Keratinocyte (primary cell): ENCODE results near the gene YWHAQ. TPM values are rescaled to one million over a fixed set of nuclear protein-coding genes. Genes with fewer than 3 reads are reported as not detected.

Source experiments
- DNase-seq: peaks from one replicate; pipeline ENCODE4 v3.0.0-alpha.2; 2011; ENCODE audit warnings: low read depth, missing footprints, low spot score
- FAIRE-seq: peaks from 2 replicates; lab custom pipeline; 2011; peaks lifted over from hg19 to GRCh38; lab: Jason Lieb, UNC
- H2AFZ ChIP-seq: 2 replicates; pipeline ENCODE4 v1.6.0; 2012; ENCODE audit warnings: low read length, control low read depth, inconsistent platforms; ENCODE audit not compliant: control insufficient read depth
- H3K27ac ChIP-seq: 2 replicates; pipeline ENCODE4 v1.5.1; 2011; ENCODE audit warnings: low read length; ENCODE audit not compliant: control insufficient read depth, insufficient read depth
- H3K27me3 ChIP-seq: 3 replicates; pipeline ENCODE4 v1.6.0; 2011; ENCODE audit warnings: low read length; ENCODE audit not compliant: control insufficient read depth, insufficient read depth; ENCODE audit errors: extremely low read depth
- H3K36me3 ChIP-seq, 2 experiments: 2 replicates in 1 of 2; 3 replicates in 1 of 2; pipeline ENCODE4 v1.5.1; 2011; ENCODE audit warnings: low read length in 2 of 2, mild to moderate bottlenecking in 1 of 2; ENCODE audit not compliant: control insufficient read depth in 2 of 2, insufficient read depth in 2 of 2; ENCODE audit errors: extremely low read depth in 1 of 2
- H3K4me1 ChIP-seq: 3 replicates; pipeline ENCODE4 v1.5.1; 2011; ENCODE audit warnings: low read length; ENCODE audit not compliant: control insufficient read depth, insufficient read depth; ENCODE audit errors: extremely low read depth
- H3K4me2 ChIP-seq: 3 replicates; pipeline ENCODE4 v1.6.0; 2011; ENCODE audit warnings: low read depth, low read length; ENCODE audit not compliant: control insufficient read depth, insufficient read depth; ENCODE audit errors: extremely low read depth
- H3K4me3 ChIP-seq, 3 experiments: fragments of 200-600 bp in 1 of 3; sonication (generic) in 1 of 3; 2 replicates in 2 of 3; 3 replicates in 1 of 3; pipeline ENCODE4 v1.5.1; 2011 to 2016; ENCODE audit warnings: low read length in 3 of 3, mild to moderate bottlenecking in 3 of 3, control low read depth in 2 of 3, inconsistent platforms in 1 of 3, low read depth in 1 of 3, mixed read lengths in 1 of 3, mixed run types in 1 of 3, moderate library complexity in 1 of 3; ENCODE audit not compliant: control insufficient read depth in 2 of 3, insufficient read depth in 2 of 3; ENCODE audit errors: extremely low read depth in 1 of 3
- H3K79me2 ChIP-seq: 2 replicates; pipeline ENCODE4 v1.6.0; 2012; ENCODE audit warnings: low read length; ENCODE audit not compliant: control insufficient read depth, insufficient read depth
- H3K9ac ChIP-seq: 3 replicates; pipeline ENCODE4 v1.6.0; 2011; ENCODE audit warnings: low read length; ENCODE audit not compliant: control insufficient read depth, insufficient read depth; ENCODE audit errors: extremely low read depth
- H3K9me1 ChIP-seq: 3 replicates; pipeline ENCODE4 v1.6.0; 2011; ENCODE audit warnings: low read length; ENCODE audit not compliant: control insufficient read depth, insufficient read depth; ENCODE audit errors: extremely low read depth
- H3K9me3 ChIP-seq: 2 replicates; pipeline ENCODE4 v1.5.1; 2012; ENCODE audit warnings: low read depth, low read length; ENCODE audit not compliant: control insufficient read depth
- H4K20me1 ChIP-seq: 3 replicates; pipeline ENCODE4 v1.6.0; 2011; ENCODE audit warnings: low read length; ENCODE audit not compliant: control insufficient read depth, insufficient read depth; ENCODE audit errors: extremely low read depth
- CTCF ChIP-seq, 3 experiments: IDR thresholded peaks in 1 of 3; conservative IDR thresholded peaks in 1 of 3; optimal IDR thresholded peaks in 1 of 3; 2 replicates in 2 of 3; 3 replicates in 1 of 3; pipeline versions ENCODE3 to v1.5.1; 2011; ENCODE audit warnings: low read length in 3 of 3, mild to moderate bottlenecking in 3 of 3, moderate library complexity in 2 of 3, control low read depth in 1 of 3, inconsistent platforms in 1 of 3; ENCODE audit not compliant: insufficient read depth in 2 of 3; ENCODE audit errors: extremely low read depth in 1 of 3
- EZH2 ChIP-seq: IDR thresholded peaks from one replicate; pipeline ENCODE4 v1.6.1; 2012; ENCODE audit warnings: inconsistent platforms, mild to moderate bottlenecking, low read length, moderate library complexity
- dilution Hi-C: fragments of 300-500 bp; cut with MboI; formaldehyde crosslinking; loops from one replicate; pipeline ENCODE4 v1.7.0; 2020; ENCODE audit warnings: low sequenced_read_pairs; ENCODE audit not compliant: extremely low pct_ligation_motif_present
- polyA plus RNA-seq, 5 experiments: library from polyadenylated mRNA; depleted of rRNA in 3 of 5; stranded (reverse) in 3 of 5; stranded (forward) in 1 of 5; unstranded in 1 of 5; fragments of >200 nt; gene quantifications; 1 replicate in 1 of 5; 2 replicates in 3 of 5; 3 replicates in 1 of 5; pipeline versions ENCODE4 v1.2.1 to v1.2.3, GENCODE V29; 2011 to 2012; ENCODE audit warnings: missing spikeins in 2 of 5, low read depth in 1 of 5, low replicate concordance in 1 of 5

The YWHAQ gene
- polyA plus RNA-seq, 1 donor (not counting 4 experiments of a cell fraction or from before 2014, with no cell fraction given): 593 TPM

- no peak overlapping the region for H3K9ac ChIP-seq
- TF ChIP-seq EZH2: no peak
- TF ChIP-seq CTCF (optimal IDR thresholded peaks at IDR 0.05 in 1 of 3, IDR thresholded peaks at IDR 0.05 in 1 of 3, conservative IDR thresholded peaks at IDR 0.05 in 1 of 3; ENCODE audit: extremely low read depth in 1 of 3, insufficient read depth in 2 of 3, low read length in 3 of 3): no peak
- dilution Hi-C loops: no loop called here
- H3K27ac ChIP-seq: peak overlapping the region; percentile 50
- DNase-seq: peak; percentile 87
- peaks cover 19% of the 10 kb centered on the region for H3K4me1 ChIP-seq
- H3K79me2 ChIP-seq: peaks cover 26% of the 10 kb centered on the region
- H3K9me1 ChIP-seq: no peaks in the 10 kb centered on the region
- peak overlapping the region; percentile 54 for H2AFZ ChIP-seq
- no peaks in the 10 kb centered on the region for H3K27me3 ChIP-seq
- H3K9me3 ChIP-seq: no peaks in the 10 kb centered on the region
- H3K36me3 ChIP-seq: no peaks in the 10 kb centered on the region
- H3K4me2 ChIP-seq: peak overlapping the region; percentile 44
- no peaks in the 10 kb centered on the region for H4K20me1 ChIP-seq
- no peak overlapping the region for H3K4me3 ChIP-seq
- peak; percentile 79 for FAIRE-seq
Observed at GRCh38 chr2:9558948-9559381, 71.8 kb downstream of the YWHAQ start.

- dilution Hi-C loops: no loop called here
- peaks cover 48% of the 10 kb centered on the region for H3K79me2 ChIP-seq
Observed at GRCh38 chr2:9556121-9556743, 74.6 kb downstream of the YWHAQ start.

More at GRCh38 chr2:9556121-9556743, 74.6 kb downstream of the YWHAQ start:
- Histone ChIP-seq H2AFZ (peak overlapping the region; percentile 66), H3K36me3 (no peaks in the 10 kb centered on the region), H3K9me1 (no peaks in the 10 kb centered on the region), H3K27ac (peak overlapping the region; percentile 96), H3K4me3 (peak overlapping the region; percentile 75 to 100 (median 98)), H3K4me1 (peaks cover 37% of the 10 kb centered on the region), H3K9ac (peak overlapping the region; percentile 98), H4K20me1 (no peaks in the 10 kb centered on the region), H3K27me3 (no peaks in the 10 kb centered on the region), H3K4me2 (peak overlapping the region; percentile 84), H3K9me3 (no peaks in the 10 kb centered on the region)
- FAIRE-seq (no peak), DNase-seq (no peak)
- TF ChIP-seq EZH2 (no peak), CTCF (optimal IDR thresholded peaks at IDR 0.05 in 1 of 3, IDR thresholded peaks at IDR 0.05 in 1 of 3, conservative IDR thresholded peaks at IDR 0.05 in 1 of 3; ENCODE audit: extremely low read depth in 1 of 3, insufficient read depth in 2 of 3, low read length in 3 of 3) (no peak)
